A549 (cell line): ENCODE results near the gene RPS13. TPM values are rescaled to one million over a fixed set of nuclear protein-coding genes. Genes with fewer than 3 reads are reported as not detected.

Source experiments
- ATAC-seq, 2 experiments: fragments of 200-7000 bp in 1 of 2; fragments of >200 bp in 1 of 2; cut with Nextera tagmentation in 1 of 2; cut with Tn5 transposase in 1 of 2; 3 replicates each; pipeline versions ENCODE4 v1.8.0 to v1.9.1; 2018 to 2020; ENCODE audit warnings: mild to moderate bottlenecking in 1 of 2, moderate library complexity in 1 of 2
- CTCF ChIA-PET: fragments of 300-600 bp; sonication (Branson Sonifier 250); formaldehyde crosslinking; extraction: SDS; loops from one replicate; lab custom pipeline; 2021; ENCODE audit warnings: antibody characterized with exemption, inconsistent platforms; lab: Yijun Ruan, JAX
- POLR2A ChIA-PET: fragments of 350-600 bp; formaldehyde crosslinking; extraction: SDS; loops from one replicate; lab custom pipeline; 2021; ENCODE audit warnings: antibody characterized with exemption, inconsistent platforms; lab: Yijun Ruan, JAX
- DNase-seq, 2 experiments: peaks; one replicate each; pipeline versions ENCODE4 v3.0.0 to v3.0.0-alpha.2; 2011 to 2016; ENCODE audit warnings: low read depth in 1 of 2, low spot score in 1 of 2
- FAIRE-seq: peaks from 2 replicates; lab custom pipeline; 2011; peaks lifted over from hg19 to GRCh38; lab: Jason Lieb, UNC
- H3K27ac ChIP-seq, 2 experiments: fragments of >200 bp; sonication (Bioruptor Twin); formaldehyde crosslinking; 3 replicates each; pipeline ENCODE4 v1.5.1; 2016 to 2017
- H3K4me1 ChIP-seq: fragments of >200 bp; sonication (Bioruptor Twin); formaldehyde crosslinking; 3 replicates; pipeline ENCODE4 v1.6.1; 2016
- H3K4me2 ChIP-seq: fragments of >200 bp; sonication (Bioruptor Twin); formaldehyde crosslinking; 3 replicates; pipeline ENCODE4 v1.6.1; 2016
- H3K4me3 ChIP-seq: fragments of >200 bp; sonication (Bioruptor Twin); formaldehyde crosslinking; 3 replicates; pipeline ENCODE4 v1.5.1; 2016
- H3K9me3 ChIP-seq: fragments of >200 bp; sonication (Bioruptor Twin); formaldehyde crosslinking; 3 replicates; pipeline ENCODE4 v1.6.1; 2016
- CHD4 ChIP-seq: fragments of 200-600 bp; sonication (generic); IDR thresholded peaks from 2 replicates; pipeline ENCODE4 v1.6.1; 2016; ENCODE audit warnings: antibody characterized with exemption, mild to moderate bottlenecking, borderline replicate concordance
- EP300 ChIP-seq, 2 experiments: fragments of >200 bp; sonication (Bioruptor Twin); formaldehyde crosslinking; IDR thresholded peaks; 2 replicates in 1 of 2; 3 replicates in 1 of 2; pipeline ENCODE4 v1.6.1; 2016 to 2017
- FOSB ChIP-seq: fragments of 250-450 bp; sonication (Bioruptor Pico); IDR thresholded peaks from 2 replicates; pipeline ENCODE4 v1.5.0; 2020; ENCODE audit warnings: mild to moderate bottlenecking, moderate library complexity
- FOSL2 ChIP-seq, 2 experiments: fragments of 450-650 bp in 1 of 2; fragments of >200 bp in 1 of 2; sonication (Bioruptor Twin) in 1 of 2; formaldehyde crosslinking; IDR thresholded peaks; 2 replicates each; pipeline versions ENCODE4 v1.5.0 to v1.6.1; 2016 to 2020; ENCODE audit warnings: mild to moderate bottlenecking in 1 of 2, moderate library complexity in 1 of 2
- HDAC2 ChIP-seq: fragments of 200-600 bp; sonication (generic); IDR thresholded peaks from 2 replicates; pipeline ENCODE4 v1.6.1; 2016
- HEYL ChIP-seq: fragments of 250-450 bp; sonication (Bioruptor Pico); IDR thresholded peaks from 2 replicates; pipeline ENCODE4 v1.8.0; 2021; ENCODE audit warnings: mild to moderate bottlenecking, moderate library complexity
- HOXB5 ChIP-seq: fragments of 250-450 bp; sonication (Bioruptor Pico); IDR thresholded peaks from 2 replicates; pipeline ENCODE4 v1.5.0; 2020; ENCODE audit warnings: mild to moderate bottlenecking, moderate library complexity
- KDM1A ChIP-seq: fragments of 200-600 bp; sonication (generic); IDR thresholded peaks from 2 replicates; pipeline ENCODE4 v1.6.1; 2016; ENCODE audit warnings: low read depth, mild to moderate bottlenecking
- MAZ ChIP-seq: fragments of 150-350 bp; IDR thresholded peaks from 2 replicates; pipeline ENCODE4 v1.6.1; 2014; ENCODE audit warnings: antibody characterized with exemption, low read depth, low read length, borderline replicate concordance
- MYC ChIP-seq: IDR thresholded peaks from 2 replicates; pipeline ENCODE4 v1.6.1; 2012; ENCODE audit warnings: mild to moderate bottlenecking, inconsistent platforms, low read length, improper control_type of control experiment, borderline replicate concordance
- NFE2L2 ChIP-seq: fragments of 150-350 bp; conservative IDR thresholded peaks from 2 replicates; pipeline ENCODE4 v1.6.1; 2014; ENCODE audit warnings: low read length
- NPAS2 ChIP-seq: fragments of 250-450 bp; sonication (Bioruptor Pico); IDR thresholded peaks from 2 replicates; pipeline ENCODE4 v1.8.0; 2022; ENCODE audit warnings: mild to moderate bottlenecking, moderate library complexity, borderline replicate concordance
- NR3C1 ChIP-seq: fragments of >200 bp; sonication (Bioruptor Twin); formaldehyde crosslinking; IDR thresholded peaks from 3 replicates; pipeline ENCODE4 v1.6.1; 2017
- POLR2AphosphoS2 ChIP-seq: conservative IDR thresholded peaks from 2 replicates; pipeline ENCODE4 v1.6.1; 2012; ENCODE audit warnings: low read length, improper control_type of control experiment, inconsistent platforms
- RARB ChIP-seq: fragments of 250-450 bp; sonication (Bioruptor Pico); IDR thresholded peaks from 2 replicates; pipeline ENCODE4 v1.8.0; 2021; ENCODE audit warnings: mild to moderate bottlenecking, moderate library complexity
- SMC3 ChIP-seq: fragments of >200 bp; sonication (Bioruptor Twin); formaldehyde crosslinking; IDR thresholded peaks from 3 replicates; pipeline ENCODE4 v1.6.1; 2018; ENCODE audit warnings: inconsistent platforms
- TFCP2L1 ChIP-seq: fragments of 250-450 bp; sonication (Bioruptor Pico); IDR thresholded peaks from 2 replicates; pipeline ENCODE4 v1.5.0; 2021; ENCODE audit warnings: mild to moderate bottlenecking
- TP53 ChIP-seq: fragments of 250-450 bp; sonication (Bioruptor Pico); IDR thresholded peaks from 2 replicates; pipeline ENCODE4 v1.5.0; 2021; ENCODE audit warnings: mild to moderate bottlenecking, moderate library complexity
- ZC3H11A ChIP-seq: fragments of 450-650 bp; IDR thresholded peaks from 2 replicates; pipeline ENCODE4 v1.6.1; 2014; ENCODE audit warnings: antibody characterized with exemption, mild to moderate bottlenecking
- ZFP36 ChIP-seq: fragments of 450-650 bp; IDR thresholded peaks from 2 replicates; pipeline ENCODE4 v1.6.1; 2014; ENCODE audit warnings: borderline replicate concordance; ENCODE audit not compliant: partially characterized antibody
- ZNF302 ChIP-seq: fragments of 250-450 bp; sonication (Bioruptor Pico); IDR thresholded peaks from 2 replicates; pipeline ENCODE4 v1.9.0; 2021; ENCODE audit warnings: inconsistent platforms, mild to moderate bottlenecking, moderate library complexity
- ZSCAN20 ChIP-seq: fragments of 250-450 bp; sonication (Bioruptor Pico); IDR thresholded peaks from 2 replicates; pipeline ENCODE4 v1.8.0; 2022; ENCODE audit warnings: mild to moderate bottlenecking, moderate library complexity
- WGBS: methylation state at CpG from one replicate; pipeline ENCODE4 v1.1.6; 2017; ENCODE audit errors: missing lambda C conversion rate; 5-methylcytosine and 5-hydroxymethylcytosine counted together
- polyA plus RNA-seq, 4 experiments: library from polyadenylated mRNA; depleted of rRNA in 3 of 4; stranded (reverse); fragments of >200 nt; fragmentation: RNase III in 1 of 4; extraction: RNeasy Plus Mini Kit Qiagen cat#74134 plus additional on column Dnase treatment in 1 of 4; gene quantifications; 2 replicates in 3 of 4; 3 replicates in 1 of 4; pipeline ENCODE4 v1.2.3, GENCODE V29; 2011 to 2017
- TF ChIP-seq, protein P1 (sequence below): fragments of >200 bp; sonication (Bioruptor Twin); formaldehyde crosslinking; IDR thresholded peaks from 3 replicates; pipeline ENCODE4 v1.6.1; 2016
- TF ChIP-seq, protein P2 (sequence below): fragments of 200-600 bp; sonication (generic); IDR thresholded peaks from 2 replicates; pipeline ENCODE4 v1.6.1; 2016; ENCODE audit warnings: antibody characterized with exemption, mild to moderate bottlenecking, moderate library complexity
- TF ChIP-seq, protein P3 (sequence below): IDR thresholded peaks from 2 replicates; pipeline ENCODE4 v1.6.1; 2012; ENCODE audit warnings: low read depth, borderline replicate concordance
- TF ChIP-seq, protein P4 (sequence below): IDR thresholded peaks from 2 replicates; pipeline ENCODE4 v1.6.1; 2012
- TF ChIP-seq, protein P5 (sequence below): fragments of 250-450 bp; sonication (Bioruptor Pico); IDR thresholded peaks from 2 replicates; pipeline ENCODE4 v1.5.0; 2020; ENCODE audit warnings: low read depth, mild to moderate bottlenecking, moderate library complexity
- TF ChIP-seq, protein P6 (sequence below): fragments of 250-450 bp; sonication (Bioruptor Pico); IDR thresholded peaks from 2 replicates; pipeline ENCODE4 v1.5.0; 2021; ENCODE audit warnings: mild to moderate bottlenecking, moderate library complexity, borderline replicate concordance

RPS13 gene
- polyA plus RNA-seq, 2 of the 4 experiments (the other 2 are of a cell fraction), result 943 to 2,182 TPM

DNA sequence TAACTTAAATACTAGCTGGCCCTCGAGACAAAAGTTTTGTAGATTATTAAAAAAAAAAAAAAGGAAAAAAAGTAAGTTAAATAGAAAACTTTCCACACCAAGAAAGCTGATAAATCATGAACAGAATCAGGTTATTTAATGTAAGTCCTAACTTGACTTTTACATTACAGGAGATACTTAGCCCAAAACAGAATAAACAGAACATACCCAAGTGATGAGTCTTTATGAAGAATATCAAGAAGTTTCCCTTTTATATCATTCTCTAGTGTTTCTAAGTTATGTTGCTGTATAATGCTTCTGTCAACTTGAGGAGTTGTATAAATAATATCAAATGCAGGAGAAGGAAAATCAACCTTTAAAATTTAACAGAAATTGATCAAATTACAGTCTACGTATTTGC lies 44.5 kb upstream of the RPS13 start:
- H3K4me3 ChIP-seq, result no peak overlapping the region
- TF ChIP-seq ZSCAN20 (CRISPR knock-in tag) (no peak), TFCP2L1 (CRISPR knock-in tag) (no peak), SMC3 (no peak), POLR2AphosphoS2 (no peak), HDAC2 (no peak), ZFP36 (no peak), MYC (no peak), EP300 (IDR thresholded peaks at IDR 0.05) (no peak), ZNF302 (CRISPR knock-in tag) (no peak), FOSL2 (IDR thresholded peaks at IDR 0.05) (no peak), FOSL2 (CRISPR knock-in tag; IDR thresholded peaks at IDR 0.05) (no peak), TP53 (CRISPR knock-in tag) (no peak), FOSB (CRISPR knock-in tag) (no peak), ZC3H11A (no peak)
- TF ChIP-seq, protein P1, sequence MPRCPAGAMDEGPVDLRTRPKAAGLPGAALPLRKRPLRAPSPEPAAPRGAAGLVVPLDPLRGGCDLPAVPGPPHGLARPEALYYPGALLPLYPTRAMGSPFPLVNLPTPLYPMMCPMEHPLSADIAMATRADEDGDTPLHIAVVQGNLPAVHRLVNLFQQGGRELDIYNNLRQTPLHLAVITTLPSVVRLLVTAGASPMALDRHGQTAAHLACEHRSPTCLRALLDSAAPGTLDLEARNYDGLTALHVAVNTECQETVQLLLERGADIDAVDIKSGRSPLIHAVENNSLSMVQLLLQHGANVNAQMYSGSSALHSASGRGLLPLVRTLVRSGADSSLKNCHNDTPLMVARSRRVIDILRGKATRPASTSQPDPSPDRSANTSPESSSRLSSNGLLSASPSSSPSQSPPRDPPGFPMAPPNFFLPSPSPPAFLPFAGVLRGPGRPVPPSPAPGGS, result no peak
- TF ChIP-seq, protein P2, sequence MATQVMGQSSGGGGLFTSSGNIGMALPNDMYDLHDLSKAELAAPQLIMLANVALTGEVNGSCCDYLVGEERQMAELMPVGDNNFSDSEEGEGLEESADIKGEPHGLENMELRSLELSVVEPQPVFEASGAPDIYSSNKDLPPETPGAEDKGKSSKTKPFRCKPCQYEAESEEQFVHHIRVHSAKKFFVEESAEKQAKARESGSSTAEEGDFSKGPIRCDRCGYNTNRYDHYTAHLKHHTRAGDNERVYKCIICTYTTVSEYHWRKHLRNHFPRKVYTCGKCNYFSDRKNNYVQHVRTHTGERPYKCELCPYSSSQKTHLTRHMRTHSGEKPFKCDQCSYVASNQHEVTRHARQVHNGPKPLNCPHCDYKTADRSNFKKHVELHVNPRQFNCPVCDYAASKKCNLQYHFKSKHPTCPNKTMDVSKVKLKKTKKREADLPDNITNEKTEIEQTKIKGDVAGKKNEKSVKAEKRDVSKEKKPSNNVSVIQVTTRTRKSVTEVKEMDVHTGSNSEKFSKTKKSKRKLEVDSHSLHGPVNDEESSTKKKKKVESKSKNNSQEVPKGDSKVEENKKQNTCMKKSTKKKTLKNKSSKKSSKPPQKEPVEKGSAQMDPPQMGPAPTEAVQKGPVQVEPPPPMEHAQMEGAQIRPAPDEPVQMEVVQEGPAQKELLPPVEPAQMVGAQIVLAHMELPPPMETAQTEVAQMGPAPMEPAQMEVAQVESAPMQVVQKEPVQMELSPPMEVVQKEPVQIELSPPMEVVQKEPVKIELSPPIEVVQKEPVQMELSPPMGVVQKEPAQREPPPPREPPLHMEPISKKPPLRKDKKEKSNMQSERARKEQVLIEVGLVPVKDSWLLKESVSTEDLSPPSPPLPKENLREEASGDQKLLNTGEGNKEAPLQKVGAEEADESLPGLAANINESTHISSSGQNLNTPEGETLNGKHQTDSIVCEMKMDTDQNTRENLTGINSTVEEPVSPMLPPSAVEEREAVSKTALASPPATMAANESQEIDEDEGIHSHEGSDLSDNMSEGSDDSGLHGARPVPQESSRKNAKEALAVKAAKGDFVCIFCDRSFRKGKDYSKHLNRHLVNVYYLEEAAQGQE, result no peak
- TF ChIP-seq, protein P3, sequence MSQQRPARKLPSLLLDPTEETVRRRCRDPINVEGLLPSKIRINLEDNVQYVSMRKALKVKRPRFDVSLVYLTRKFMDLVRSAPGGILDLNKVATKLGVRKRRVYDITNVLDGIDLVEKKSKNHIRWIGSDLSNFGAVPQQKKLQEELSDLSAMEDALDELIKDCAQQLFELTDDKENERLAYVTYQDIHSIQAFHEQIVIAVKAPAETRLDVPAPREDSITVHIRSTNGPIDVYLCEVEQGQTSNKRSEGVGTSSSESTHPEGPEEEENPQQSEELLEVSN, result no peak
- TF ChIP-seq, protein P4, sequence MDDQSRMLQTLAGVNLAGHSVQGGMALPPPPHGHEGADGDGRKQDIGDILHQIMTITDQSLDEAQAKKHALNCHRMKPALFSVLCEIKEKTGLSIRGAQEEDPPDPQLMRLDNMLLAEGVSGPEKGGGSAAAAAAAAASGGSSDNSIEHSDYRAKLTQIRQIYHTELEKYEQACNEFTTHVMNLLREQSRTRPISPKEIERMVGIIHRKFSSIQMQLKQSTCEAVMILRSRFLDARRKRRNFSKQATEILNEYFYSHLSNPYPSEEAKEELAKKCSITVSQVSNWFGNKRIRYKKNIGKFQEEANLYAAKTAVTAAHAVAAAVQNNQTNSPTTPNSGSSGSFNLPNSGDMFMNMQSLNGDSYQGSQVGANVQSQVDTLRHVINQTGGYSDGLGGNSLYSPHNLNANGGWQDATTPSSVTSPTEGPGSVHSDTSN, result no peak
- TF ChIP-seq, protein P5, sequence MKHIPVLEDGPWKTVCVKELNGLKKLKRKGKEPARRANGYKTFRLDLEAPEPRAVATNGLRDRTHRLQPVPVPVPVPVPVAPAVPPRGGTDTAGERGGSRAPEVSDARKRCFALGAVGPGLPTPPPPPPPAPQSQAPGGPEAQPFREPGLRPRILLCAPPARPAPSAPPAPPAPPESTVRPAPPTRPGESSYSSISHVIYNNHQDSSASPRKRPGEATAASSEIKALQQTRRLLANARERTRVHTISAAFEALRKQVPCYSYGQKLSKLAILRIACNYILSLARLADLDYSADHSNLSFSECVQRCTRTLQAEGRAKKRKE (CRISPR knock-in tag), result no peak
- TF ChIP-seq, all 56 proteins: peak for 0
- CTCF ChIA-PET, result no interaction called here
- POLR2A ChIA-PET, result no interaction called here
- ATAC-seq, result no peak
- WGBS, result 90% methylated on average over 2 of the region's 2 CpGs
- no peak overlapping the region for H3K4me2 ChIP-seq
- no peak for FAIRE-seq
- H3K9me3 ChIP-seq, result no peaks in the 10 kb centered on the region
- DNase-seq, result no peak
- H3K27ac ChIP-seq, result no peak overlapping the region
- H3K4me1 ChIP-seq, result no peaks in the 10 kb centered on the region

DNA sequence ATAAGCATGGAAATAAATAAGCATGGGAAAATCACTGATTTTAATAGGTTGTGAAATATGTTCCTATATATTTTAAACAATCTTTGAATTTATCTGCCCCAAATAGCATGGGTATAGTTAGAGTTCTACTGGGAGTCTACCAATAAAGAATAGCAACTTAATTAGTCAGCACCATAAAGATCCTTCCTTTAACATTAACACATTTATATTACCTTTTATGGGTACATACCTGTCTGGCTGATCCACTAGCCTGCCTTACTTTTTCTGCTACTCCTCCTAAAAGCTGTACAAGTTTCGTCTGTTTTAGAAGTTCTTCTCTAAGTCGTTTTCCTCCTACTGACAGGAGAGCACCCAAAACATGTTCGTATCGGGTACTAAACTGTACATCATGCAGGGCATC lies 39.8 kb upstream of the RPS13 start:
- ChIA-PET POLR2A (no interaction called here), CTCF (no interaction called here)
- H3K4me3 ChIP-seq, result no peak overlapping the region
- TF ChIP-seq FOSL2 (IDR thresholded peaks at IDR 0.05) (no peak), FOSL2 (CRISPR knock-in tag; IDR thresholded peaks at IDR 0.05) (no peak), HEYL (CRISPR knock-in tag) (no peak), CHD4 (no peak), NFE2L2 (no peak), MAZ (no peak), NR3C1 (no peak), RARB (no peak), KDM1A (no peak), HOXB5 (CRISPR knock-in tag) (no peak), NPAS2 (CRISPR knock-in tag) (no peak)
- TF ChIP-seq, protein P6, sequence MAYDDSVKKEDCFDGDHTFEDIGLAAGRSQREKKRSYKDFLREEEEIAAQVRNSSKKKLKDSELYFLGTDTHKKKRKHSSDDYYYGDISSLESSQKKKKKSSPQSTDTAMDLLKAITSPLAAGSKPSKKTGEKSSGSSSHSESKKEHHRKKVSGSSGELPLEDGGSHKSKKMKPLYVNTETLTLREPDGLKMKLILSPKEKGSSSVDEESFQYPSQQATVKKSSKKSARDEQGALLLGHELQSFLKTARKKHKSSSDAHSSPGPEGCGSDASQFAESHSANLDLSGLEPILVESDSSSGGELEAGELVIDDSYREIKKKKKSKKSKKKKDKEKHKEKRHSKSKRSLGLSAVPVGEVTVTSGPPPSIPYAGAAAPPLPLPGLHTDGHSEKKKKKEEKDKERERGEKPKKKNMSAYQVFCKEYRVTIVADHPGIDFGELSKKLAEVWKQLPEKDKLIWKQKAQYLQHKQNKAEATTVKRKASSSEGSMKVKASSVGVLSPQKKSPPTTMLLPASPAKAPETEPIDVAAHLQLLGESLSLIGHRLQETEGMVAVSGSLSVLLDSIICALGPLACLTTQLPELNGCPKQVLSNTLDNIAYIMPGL, result no peak
- 95% methylated on average over 4 of the region's 4 CpGs for WGBS
- ATAC-seq (no peak), DNase-seq (no peak), FAIRE-seq (no peak)
- H3K4me1 ChIP-seq, result no peaks in the 10 kb centered on the region
- H3K9me3 ChIP-seq, result no peaks in the 10 kb centered on the region
- no peak overlapping the region for H3K27ac ChIP-seq
- H3K4me2 ChIP-seq, result no peak overlapping the region
